ENCODE data around the gene NTM.

GRCh38 chr11:131514062-131514461 is 143.6 kb downstream of the NTM start:
- no peak for TF ChIP-seq ASH2L (IDR thresholded peaks at IDR 0.05; ENCODE audit: low read length)
- TF ChIP-seq, protein P1, sequence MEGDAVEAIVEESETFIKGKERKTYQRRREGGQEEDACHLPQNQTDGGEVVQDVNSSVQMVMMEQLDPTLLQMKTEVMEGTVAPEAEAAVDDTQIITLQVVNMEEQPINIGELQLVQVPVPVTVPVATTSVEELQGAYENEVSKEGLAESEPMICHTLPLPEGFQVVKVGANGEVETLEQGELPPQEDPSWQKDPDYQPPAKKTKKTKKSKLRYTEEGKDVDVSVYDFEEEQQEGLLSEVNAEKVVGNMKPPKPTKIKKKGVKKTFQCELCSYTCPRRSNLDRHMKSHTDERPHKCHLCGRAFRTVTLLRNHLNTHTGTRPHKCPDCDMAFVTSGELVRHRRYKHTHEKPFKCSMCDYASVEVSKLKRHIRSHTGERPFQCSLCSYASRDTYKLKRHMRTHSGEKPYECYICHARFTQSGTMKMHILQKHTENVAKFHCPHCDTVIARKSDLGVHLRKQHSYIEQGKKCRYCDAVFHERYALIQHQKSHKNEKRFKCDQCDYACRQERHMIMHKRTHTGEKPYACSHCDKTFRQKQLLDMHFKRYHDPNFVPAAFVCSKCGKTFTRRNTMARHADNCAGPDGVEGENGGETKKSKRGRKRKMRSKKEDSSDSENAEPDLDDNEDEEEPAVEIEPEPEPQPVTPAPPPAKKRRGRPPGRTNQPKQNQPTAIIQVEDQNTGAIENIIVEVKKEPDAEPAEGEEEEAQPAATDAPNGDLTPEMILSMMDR (IDR thresholded peaks at IDR 0.05; ENCODE audit: control extremely low read depth in 1 of 3, insufficient read depth in 1 of 3, low read depth in 1 of 3, low read length in 3 of 3) = no peak
- no peak for TF ChIP-seq SRF (IDR thresholded peaks at IDR 0.05; ENCODE audit: low read depth, low read length)
- no peak for TF ChIP-seq POLR2AphosphoS5 (IDR thresholded peaks at IDR 0.05; ENCODE audit: low read depth, low read length)
- TF ChIP-seq CREB1 (IDR thresholded peaks at IDR 0.05) = no peak
- TF ChIP-seq CBX8 (IDR thresholded peaks at IDR 0.05; ENCODE audit: borderline replicate concordance, low read depth, low read length) = no peak
- no peak for TF ChIP-seq TAF1 (IDR thresholded peaks at IDR 0.05; ENCODE audit: low read depth, low read length)
- no peak for TF ChIP-seq RAD21 (IDR thresholded peaks at IDR 0.05 in 1 of 2, conservative IDR thresholded peaks at IDR 0.05 in 1 of 2; ENCODE audit: low read depth in 2 of 2, low read length in 2 of 2)
- no peak for TF ChIP-seq SIN3A (conservative IDR thresholded peaks at IDR 0.05 in 1 of 2, IDR thresholded peaks at IDR 0.05 in 1 of 2; ENCODE audit: low read depth in 1 of 2, low read length in 2 of 2)
- no peak for TF ChIP-seq RNF2 (IDR thresholded peaks at IDR 0.05; ENCODE audit: borderline replicate concordance, low read depth, low read length, missing control alignments, poor library complexity, severe bottlenecking)
- TF ChIP-seq SIRT6 (IDR thresholded peaks at IDR 0.05; ENCODE audit: low read length) = no peak
- no peak for TF ChIP-seq TBP (IDR thresholded peaks at IDR 0.05; ENCODE audit: low read depth, low read length)
